GM21515 (cell line): Measurements from ENCODE around the gene DGKH.

Source experiments
- ATAC-seq: cut with Tn5 transposase; IDR thresholded peaks from one replicate; pipeline ENCODE4 v1.9.1; 2021; ENCODE audit not compliant: unreplicated experiment

DGKH gene

GRCh38 chr13:42039946-42040729, 8.3 kb upstream of the DGKH start:
- peak; percentile 68 for ATAC-seq

- no peak for ATAC-seq
These were observed 7.8 kb upstream of the DGKH start for GRCh38 chr13:42040730-42041010.

- ATAC-seq, result peak; percentile 15
These were observed 7.3 kb upstream of the DGKH start for GRCh38 chr13:42041011-42041683.

- ATAC-seq, result no peak
These were observed 6.8 kb upstream of the DGKH start for GRCh38 chr13:42041684-42042035.

- no peak for ATAC-seq
These were observed 4.8 kb upstream of the DGKH start for GRCh38 chr13:42043676-42044075.

- no peak for ATAC-seq
These were observed 2.0 kb upstream of the DGKH start for GRCh38 chr13:42046448-42046847.

- peak; percentile 44 for ATAC-seq
These were observed 697 bp upstream of the DGKH start for GRCh38 chr13:42047561-42048341.

- ATAC-seq, result peak; percentile 44
These were observed 421 bp downstream of the DGKH start for GRCh38 chr13:42048684-42049453.

GRCh38 chr13:42049454-42049813, 986 bp downstream of the DGKH start:
- peak; percentile 27 for ATAC-seq

GRCh38 chr13:42054798-42055499, 6.5 kb downstream of the DGKH start:
- ATAC-seq, result no peak

- ATAC-seq, result no peak
These were observed 7.1 kb downstream of the DGKH start for GRCh38 chr13:42055500-42056085.

- ATAC-seq, result no peak
These were observed 7.7 kb downstream of the DGKH start for GRCh38 chr13:42056146-42056545.

GRCh38 chr13:42056583-42056982, 8.1 kb downstream of the DGKH start:
- no peak for ATAC-seq

- ATAC-seq, result no peak
These were observed 9.6 kb downstream of the DGKH start for GRCh38 chr13:42057918-42058530.

- no peak for ATAC-seq
These were observed 13.5 kb downstream of the DGKH start for GRCh38 chr13:42061943-42062342.

- ATAC-seq, result no peak
These were observed 14.7 kb downstream of the DGKH start for GRCh38 chr13:42063105-42063504.

- no peak for ATAC-seq
These were observed 15.8 kb downstream of the DGKH start for GRCh38 chr13:42064259-42064658.

GRCh38 chr13:42064966-42065365, 16.5 kb downstream of the DGKH start:
- ATAC-seq, result no peak

- no peak for ATAC-seq
These were observed 17.0 kb downstream of the DGKH start for GRCh38 chr13:42065414-42065813.

- ATAC-seq, result no peak
These were observed 18.1 kb downstream of the DGKH start for GRCh38 chr13:42066542-42066941.
